Middle frontal gyrus (tissue), 1 donor: Measurements from ENCODE around the gene LDHD.

ENCODE experiments used
- DNase-seq: peaks from one replicate; pipeline ENCODE4 v3.0.0-alpha.2; 2015; ENCODE audit warnings: low spot score; ENCODE audit errors: extremely low spot score

Gene LDHD

DNA sequence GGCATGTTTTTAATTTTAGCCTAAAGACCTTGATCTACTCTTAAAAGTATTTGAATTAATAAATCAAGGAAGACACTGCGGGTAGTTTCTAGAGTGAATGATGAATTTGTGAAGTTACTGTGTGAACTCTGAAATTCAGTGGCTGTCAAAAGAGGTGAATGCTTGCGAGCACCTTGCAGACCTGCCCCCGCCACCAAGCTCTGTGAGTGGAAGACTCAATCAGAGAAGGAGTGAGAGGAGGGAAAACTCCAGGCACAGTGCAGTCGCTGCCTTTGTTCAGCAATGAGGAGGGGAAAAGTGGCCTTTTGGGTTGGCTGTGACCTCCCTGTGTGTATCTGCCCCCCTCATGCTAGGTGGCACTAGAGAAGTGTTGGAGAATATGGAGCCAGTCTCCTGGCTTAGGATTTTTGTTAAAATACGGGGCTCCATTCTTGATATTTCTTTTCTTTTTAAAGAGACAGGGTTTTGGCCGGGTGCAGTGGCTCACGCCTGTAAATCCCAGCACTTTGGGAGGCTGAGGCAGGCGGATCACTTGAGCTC lies 53.0 kb downstream of the LDHD start:
- DNase-seq: no peak

DNA sequence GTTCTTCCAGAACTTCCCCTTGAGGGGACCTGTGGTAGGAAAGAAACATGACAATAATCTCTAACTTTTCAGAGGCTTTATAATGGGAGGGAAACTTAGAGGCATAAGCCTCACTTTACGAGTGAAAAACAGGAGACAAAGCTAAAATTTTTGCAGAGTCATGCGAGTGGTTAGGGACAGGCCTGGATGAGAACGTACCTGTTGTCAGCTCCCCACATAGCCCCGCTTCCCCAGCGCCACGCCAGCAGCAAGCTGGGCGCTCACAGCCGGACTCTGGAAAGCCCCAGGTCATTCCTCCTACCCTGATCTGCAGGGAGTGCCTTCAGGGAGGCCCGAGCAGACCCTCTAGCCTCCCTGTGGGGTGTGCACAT lies 53.6 kb downstream of the LDHD start:
- DNase-seq: no peak

GRCh38 chr16:75062135-75062975 lies 54.2 kb downstream of the LDHD start:
- no peak for DNase-seq
